Prostate gland (tissue), 2 donors: ENCODE results near the gene RNF123. TPM values are rescaled to one million over a fixed set of nuclear protein-coding genes. Genes with fewer than 3 reads are reported as not detected.

ENCODE experiments used
- DNase-seq: peaks from one replicate; pipeline ENCODE4 v3.0.0-alpha.2; 2019; ENCODE audit warnings: low spot score
- H3K27ac ChIP-seq, 2 donors: fragments of 200-600 bp; sonication (generic); 2 replicates each; pipeline ENCODE4 v1.5.1; 2017 to 2019
- H3K27me3 ChIP-seq: fragments of 200-600 bp; sonication (generic); replicated peaks from 2 replicates; pipeline ENCODE4 v1.5.1; 2019; ENCODE audit not compliant: insufficient read depth
- H3K36me3 ChIP-seq, 2 donors: fragments of 200-600 bp; sonication (generic); 1 replicate in 1 of 2; 2 replicates in 1 of 2; pipeline versions ENCODE4 v1.5.1 to v1.8.1; 2017 to 2019
- H3K4me1 ChIP-seq: fragments of 200-600 bp; sonication (generic); replicated peaks from 2 replicates; pipeline ENCODE4 v1.5.1; 2019
- H3K4me3 ChIP-seq, 2 donors: fragments of 200-600 bp; sonication (generic); 2 replicates each; pipeline ENCODE4 v1.5.1; 2017 to 2019
- H3K9me3 ChIP-seq: fragments of 200-600 bp; sonication (generic); 2 replicates; pipeline ENCODE4 v1.5.1; 2017
- CTCF ChIP-seq, 4 experiments: fragments of 200-600 bp in 2 of 4; fragments of 450-650 bp in 2 of 4; sonication (generic) in 2 of 4; IDR thresholded peaks; 1 replicate in 3 of 4; 2 replicates in 1 of 4; pipeline ENCODE4 v1.5.1; 2016 to 2019; ENCODE audit warnings: antibody characterized with exemption in 4 of 4, mild to moderate bottlenecking in 2 of 4, moderate library complexity in 2 of 4
- POLR2A ChIP-seq: fragments of 450-650 bp; IDR thresholded peaks from one replicate; pipeline ENCODE4 v1.6.1; 2016; ENCODE audit warnings: antibody characterized with exemption, mild to moderate bottlenecking
- POLR2AphosphoS5 ChIP-seq: sonication (generic); formaldehyde crosslinking; IDR thresholded peaks from one replicate; pipeline ENCODE4 v1.6.1; 2017; ENCODE audit warnings: antibody characterized with exemption
- WGBS: methylation state at CpG from one replicate; pipeline ENCODE4 v1.1.5; 2018; 5-methylcytosine and 5-hydroxymethylcytosine counted together
- intact Hi-C: fragments of 100-400 bp; cut with DNase I; formaldehyde crosslinking; loops from one replicate; pipeline ENCODE4 v1.14.2; 2022
- total RNA-seq, 2 donors: library from RNA; depleted of rRNA; stranded (reverse); fragments of >200 nt; gene quantifications; one replicate each; pipeline ENCODE4 v1.1.0, GENCODE V29; 2016

The RNF123 gene
- total RNA-seq, 2 donors from 2014 or later, result 24.9 to 58.3 TPM

DNA sequence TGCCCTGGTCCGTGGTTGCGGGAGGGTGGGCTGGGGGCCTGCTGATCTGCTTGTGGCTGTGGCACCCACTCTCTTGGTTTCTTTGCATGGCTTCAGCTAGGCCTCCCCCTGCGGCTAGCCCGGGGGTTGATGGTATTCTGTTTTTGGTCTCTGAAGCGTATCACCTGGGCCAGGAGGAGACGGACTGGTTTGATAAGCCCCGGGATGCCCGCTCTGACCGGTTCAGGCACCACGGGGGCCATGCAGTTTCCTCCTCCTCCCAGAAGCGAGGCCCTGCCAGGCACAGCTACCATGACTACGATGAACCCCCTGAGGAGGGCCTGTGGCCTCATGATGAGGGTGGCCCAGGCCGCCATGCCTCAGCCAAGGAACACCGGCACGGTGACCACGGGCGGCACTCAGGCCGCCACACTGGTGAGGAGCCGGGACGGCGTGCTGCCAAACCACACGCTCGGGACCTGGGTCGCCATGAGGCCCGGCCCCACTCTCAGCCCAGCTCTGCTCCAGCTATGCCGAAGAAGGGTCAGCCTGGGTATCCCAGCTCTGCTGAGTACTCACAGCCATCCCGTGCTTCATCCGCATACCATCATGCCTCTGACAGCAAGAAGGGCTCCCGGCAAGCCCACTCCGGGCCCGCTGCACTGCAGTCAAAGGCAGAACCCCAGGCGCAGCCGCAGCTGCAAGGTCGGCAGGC lies 26.5 kb upstream of the RNF123 start:
- TF ChIP-seq POLR2A (no peak), POLR2AphosphoS5 (no peak), CTCF (IDR thresholded peaks at IDR 0.05) (no peak)
- no peaks in the 10 kb centered on the region for H3K27me3 ChIP-seq
- DNase-seq, result no peak

DNA sequence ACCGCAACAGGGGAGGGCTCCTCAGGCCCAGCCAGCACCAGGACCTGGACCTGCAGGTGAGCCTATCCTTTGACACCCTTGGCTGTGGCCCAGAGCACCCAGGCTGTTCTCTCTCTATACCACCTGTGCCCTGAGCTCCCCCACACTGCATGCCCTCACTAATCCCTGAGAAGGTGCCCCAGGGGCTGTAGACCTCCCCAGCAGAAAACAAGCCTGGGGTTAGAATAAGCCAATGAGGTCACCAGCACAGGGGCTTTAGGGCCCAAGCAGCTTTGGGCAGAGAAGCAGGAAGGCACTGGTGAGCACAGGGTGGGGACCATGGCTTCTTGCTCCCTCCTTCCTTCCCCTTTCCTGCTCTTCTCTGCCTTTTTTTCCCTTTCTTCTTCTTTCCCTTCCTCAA lies 25.5 kb upstream of the RNF123 start:
- H3K4me1 ChIP-seq, result no peaks in the 10 kb centered on the region
- no peaks in the 10 kb centered on the region for H3K27me3 ChIP-seq
- intact Hi-C loops, result no loop called here
- no peaks in the 10 kb centered on the region for H3K36me3 ChIP-seq
- H3K9me3 ChIP-seq, result no peaks in the 10 kb centered on the region
- H3K4me3 ChIP-seq, result no peak overlapping the region
- TF ChIP-seq CTCF (IDR thresholded peaks at IDR 0.05) (no peak), POLR2AphosphoS5 (no peak), POLR2A (no peak)
- WGBS, result 100% methylated on average over 1 of the region's 1 CpG
- no peak overlapping the region for H3K27ac ChIP-seq
- DNase-seq, result no peak

More for the DNA sequence above, 26.5 kb upstream of the RNF123 start:
- no peaks in the 10 kb centered on the region for H3K4me1 ChIP-seq
- WGBS, result 89% methylated on average over 23 of the region's 34 CpGs
- no peak overlapping the region for H3K4me3 ChIP-seq
- no peaks in the 10 kb centered on the region for H3K36me3 ChIP-seq
- intact Hi-C loops, result no loop called here
- no peaks in the 10 kb centered on the region for H3K9me3 ChIP-seq
- no peak overlapping the region for H3K27ac ChIP-seq

DNA sequence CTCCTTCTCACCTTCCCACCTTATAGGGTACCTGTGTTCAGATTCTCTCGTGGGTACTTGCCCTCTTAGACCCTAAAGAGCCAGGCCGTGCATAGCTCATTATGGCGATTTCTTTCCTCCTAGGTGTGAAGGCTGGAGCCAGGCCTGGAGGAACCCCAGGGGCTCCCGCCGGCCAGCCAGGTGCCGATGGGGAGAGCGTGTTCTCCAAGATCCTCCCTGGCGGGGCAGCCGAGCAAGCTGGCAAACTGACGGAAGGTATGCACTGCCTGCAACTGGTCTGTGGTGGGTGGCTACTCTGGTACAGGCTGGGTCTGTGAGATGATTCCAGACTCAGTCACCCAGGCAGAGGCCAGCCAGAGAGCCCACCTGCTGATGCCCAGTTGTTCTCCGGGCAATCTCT lies 25.1 kb upstream of the RNF123 start:
- Histone ChIP-seq H3K27me3 (no peaks in the 10 kb centered on the region), H3K27ac (no peak overlapping the region), H3K9me3 (no peaks in the 10 kb centered on the region), H3K36me3 (no peaks in the 10 kb centered on the region), H3K4me1 (no peaks in the 10 kb centered on the region), H3K4me3 (no peak overlapping the region)
- no peak for TF ChIP-seq POLR2A
- TF ChIP-seq POLR2AphosphoS5, result no peak
- no peak for TF ChIP-seq CTCF (IDR thresholded peaks at IDR 0.05)
- intact Hi-C loops, result no loop called here
- whole genome bisulfite sequencing, result 90% methylated on average over 11 of the region's 11 CpGs
- no peak for DNase-seq

DNA sequence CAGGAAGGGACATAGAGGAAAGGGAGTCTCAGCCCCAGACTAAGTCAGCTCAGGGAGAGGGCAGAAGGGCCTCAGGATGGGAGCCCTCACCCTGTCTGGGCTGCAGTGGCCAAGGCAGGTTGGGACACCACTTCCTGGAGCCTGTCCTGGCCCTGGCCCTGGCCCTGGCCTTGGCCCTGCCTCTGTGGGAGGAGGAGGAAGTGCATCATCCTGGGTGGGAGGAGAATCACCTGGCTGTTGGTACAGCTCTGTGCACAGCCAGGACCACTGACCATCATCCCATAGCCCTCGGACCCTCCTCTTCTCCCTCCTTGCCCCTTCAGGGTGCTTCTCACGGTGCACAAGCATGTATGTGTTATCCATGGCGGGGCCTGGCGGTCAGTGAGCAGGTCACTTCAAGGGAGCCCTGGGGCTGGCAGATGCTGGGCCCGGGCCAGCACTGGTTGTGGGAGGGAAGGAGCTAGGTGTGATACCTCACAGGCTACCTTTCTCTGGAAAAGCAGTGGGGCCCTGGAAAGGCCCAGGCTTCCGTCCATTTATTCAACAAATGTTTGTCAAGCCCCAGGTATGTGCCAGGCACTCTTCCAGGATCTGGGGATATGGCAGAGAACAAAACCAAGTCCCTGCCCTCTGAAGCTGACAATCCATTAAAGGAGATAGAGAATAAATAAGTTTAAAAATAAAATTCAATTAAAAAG lies 23.4 kb upstream of the RNF123 start:
- Histone ChIP-seq H3K27ac (no peak overlapping the region), H3K27me3 (no peaks in the 10 kb centered on the region), H3K9me3 (no peaks in the 10 kb centered on the region), H3K4me3 (no peak overlapping the region), H3K36me3 (no peaks in the 10 kb centered on the region), H3K4me1 (no peaks in the 10 kb centered on the region)
- no peak for DNase-seq
- intact Hi-C loops, result no loop called here
- WGBS, result 63% methylated on average over 6 of the region's 6 CpGs
- TF ChIP-seq POLR2A (no peak), CTCF (IDR thresholded peaks at IDR 0.05) (no peak), POLR2AphosphoS5 (no peak)

GRCh38 chr3:49666592-49666991 lies 22.8 kb upstream of the RNF123 start:
- Histone ChIP-seq H3K27ac (no peak overlapping the region), H3K27me3 (no peaks in the 10 kb centered on the region), H3K9me3 (no peaks in the 10 kb centered on the region), H3K4me1 (no peaks in the 10 kb centered on the region), H3K4me3 (no peak overlapping the region), H3K36me3 (no peaks in the 10 kb centered on the region)
- intact Hi-C loops, result no loop called here
- no peak for DNase-seq
- 43% methylated on average over 8 of the region's 8 CpGs for WGBS
- TF ChIP-seq POLR2A (no peak), CTCF (IDR thresholded peaks at IDR 0.05) (no peak), POLR2AphosphoS5 (no peak)
